GM12801 (cell line): Measurements from ENCODE around the gene SEMA3D.

Source experiments
- CTCF ChIP-seq: IDR thresholded peaks from one replicate; pipeline ENCODE4 v1.5.1; 2011; ENCODE audit warnings: control low read depth; ENCODE audit not compliant: insufficient read length; ENCODE audit errors: extremely low read depth

SEMA3D gene

GRCh38 chr7:85014936-85015660 is 171.8 kb downstream of the SEMA3D start:
- TF ChIP-seq CTCF = no peak

GRCh38 chr7:85011127-85011526 is 175.7 kb downstream of the SEMA3D start:
- no peak for TF ChIP-seq CTCF

GRCh38 chr7:85010306-85010705 is 176.6 kb downstream of the SEMA3D start:
- no peak for TF ChIP-seq CTCF

- TF ChIP-seq CTCF = no peak
Measured at GRCh38 chr7:85006754-85007153, 180.1 kb downstream of the SEMA3D start.

GRCh38 chr7:85004402-85004801 is 182.5 kb downstream of the SEMA3D start:
- no peak for TF ChIP-seq CTCF

GRCh38 chr7:85001495-85002345 is 185.1 kb downstream of the SEMA3D start:
- TF ChIP-seq CTCF = no peak

- TF ChIP-seq CTCF = no peak
Measured at GRCh38 chr7:85000735-85001350, 186.0 kb downstream of the SEMA3D start.
